ENCODE data around the gene SIRT6. TPM values are rescaled to one million over a fixed set of nuclear protein-coding genes. Genes with fewer than 3 reads are reported as not detected.

The SIRT6 gene
- total and polyA plus RNA-seq, 9 of the 15 experiments (the other 6 are each of a cell fraction or from before 2014, with no cell fraction given): 1.4 to 41.1 (median 10.2) TPM

DNA sequence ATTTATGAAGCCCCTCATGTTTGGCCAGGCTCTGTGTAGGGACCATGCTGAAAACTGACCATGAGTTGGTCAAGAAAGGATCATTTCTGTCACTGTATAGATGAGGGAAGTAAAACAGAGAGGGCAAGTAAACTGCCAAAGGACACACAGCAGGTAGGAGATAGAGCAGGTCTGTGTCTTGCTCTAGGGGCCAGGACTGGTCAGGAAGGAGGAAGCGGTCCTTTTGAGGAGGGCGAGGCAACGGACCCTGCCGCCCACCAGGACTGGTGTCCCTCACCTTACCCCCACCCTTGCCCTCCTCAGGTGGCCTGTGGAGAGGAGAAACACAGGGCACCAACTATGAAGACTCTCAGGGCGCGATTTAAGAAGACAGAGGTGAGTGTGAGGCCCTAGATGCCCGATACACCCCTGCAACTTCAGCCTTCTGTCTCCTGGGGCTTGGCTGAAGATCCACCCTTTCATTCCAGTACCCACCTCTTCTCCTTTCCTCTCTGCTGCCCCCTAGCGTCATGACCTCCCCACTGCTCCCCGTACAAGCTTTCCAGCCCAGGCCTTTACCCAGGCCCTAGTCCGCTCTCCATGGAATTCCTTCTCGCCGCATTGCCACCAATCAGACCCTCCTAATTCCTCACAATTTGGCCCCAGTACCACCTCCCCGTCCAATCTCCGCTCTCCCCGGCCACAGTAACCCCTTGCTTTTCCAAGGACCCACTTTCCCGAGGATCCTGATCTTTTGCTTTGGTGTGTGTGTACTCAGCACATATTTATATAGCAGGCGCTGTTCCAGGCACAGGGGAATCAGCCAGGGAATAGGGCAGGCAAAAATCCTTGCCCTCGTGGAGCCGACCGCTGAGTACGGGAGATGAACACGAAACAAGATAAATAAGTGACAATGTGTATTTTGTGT lies 4.0 kb upstream of the SIRT6 start (continued):
- TF ChIP-seq ZNF395 (CRISPR knock-in tag; IDR thresholded peaks at IDR 0.05) (no peak), CTCFL (IDR thresholded peaks at IDR 0.05; ENCODE audit: borderline replicate concordance, insufficient read depth, low read depth, low read length, poor library complexity, severe bottlenecking) (no peak), NBN (IDR thresholded peaks at IDR 0.05; ENCODE audit: low read depth) (0 out of 2 replicates have a peak, but pooled peaks have one; percentile 46), ZFX (CRISPR knock-in tag; IDR thresholded peaks at IDR 0.05) (no peak), MTF1 (CRISPR knock-in tag; IDR thresholded peaks at IDR 0.05; ENCODE audit: borderline replicate concordance) (no peak), IFI16 (CRISPR knock-in tag; IDR thresholded peaks at IDR 0.05) (no peak), CHD4 (IDR thresholded peaks at IDR 0.05; ENCODE audit: insufficient read depth, insufficient replicate concordance, low read depth, low read length, poor library complexity, severe bottlenecking) (peak; percentile 57), ZNF280A (IDR thresholded peaks at IDR 0.05; ENCODE audit: low read depth, partially characterized antibody) (no peak), TRIM24 (IDR thresholded peaks at IDR 0.05) (no peak), SMARCA5 (IDR thresholded peaks at IDR 0.05) (peak; percentile 89), ZNF121 (CRISPR knock-in tag; conservative IDR thresholded peaks at IDR 0.05) (no peak), RBFOX2 (IDR thresholded peaks at IDR 0.05; ENCODE audit: low read depth, low read length) (no peak), BRCA1 (IDR thresholded peaks at IDR 0.05) (no peak), BRCA1 (CRISPR knock-in tag; IDR thresholded peaks at IDR 0.05) (no peak), SRSF7 (optimal IDR thresholded peaks at IDR 0.05; ENCODE audit: low read depth, low read length) (no peak), HDAC2 (IDR thresholded peaks at IDR 0.05) (0 out of 2 replicates have a peak, but pooled peaks have one; percentile 24), DLX4 (CRISPR knock-in tag; IDR thresholded peaks at IDR 0.05) (no peak), PPARD (CRISPR knock-in tag; IDR thresholded peaks at IDR 0.05) (no peak)
- TF ChIP-seq, protein P1, sequence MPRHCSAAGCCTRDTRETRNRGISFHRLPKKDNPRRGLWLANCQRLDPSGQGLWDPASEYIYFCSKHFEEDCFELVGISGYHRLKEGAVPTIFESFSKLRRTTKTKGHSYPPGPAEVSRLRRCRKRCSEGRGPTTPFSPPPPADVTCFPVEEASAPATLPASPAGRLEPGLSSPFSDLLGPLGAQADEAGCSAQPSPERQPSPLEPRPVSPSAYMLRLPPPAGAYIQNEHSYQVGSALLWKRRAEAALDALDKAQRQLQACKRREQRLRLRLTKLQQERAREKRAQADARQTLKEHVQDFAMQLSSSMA (CRISPR knock-in tag; IDR thresholded peaks at IDR 0.05): no peak
- TF ChIP-seq, protein P2, sequence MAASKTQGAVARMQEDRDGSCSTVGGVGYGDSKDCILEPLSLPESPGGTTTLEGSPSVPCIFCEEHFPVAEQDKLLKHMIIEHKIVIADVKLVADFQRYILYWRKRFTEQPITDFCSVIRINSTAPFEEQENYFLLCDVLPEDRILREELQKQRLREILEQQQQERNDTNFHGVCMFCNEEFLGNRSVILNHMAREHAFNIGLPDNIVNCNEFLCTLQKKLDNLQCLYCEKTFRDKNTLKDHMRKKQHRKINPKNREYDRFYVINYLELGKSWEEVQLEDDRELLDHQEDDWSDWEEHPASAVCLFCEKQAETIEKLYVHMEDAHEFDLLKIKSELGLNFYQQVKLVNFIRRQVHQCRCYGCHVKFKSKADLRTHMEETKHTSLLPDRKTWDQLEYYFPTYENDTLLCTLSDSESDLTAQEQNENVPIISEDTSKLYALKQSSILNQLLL (CRISPR knock-in tag; IDR thresholded peaks at IDR 0.05; ENCODE audit: borderline replicate concordance): no peak

All from K562 (cell line).